ENCODE data around the gene TENM4.
A peak's percentile ranks its signal among the peaks of the same experiment; 100 is the strongest.

Gene TENM4

DNA sequence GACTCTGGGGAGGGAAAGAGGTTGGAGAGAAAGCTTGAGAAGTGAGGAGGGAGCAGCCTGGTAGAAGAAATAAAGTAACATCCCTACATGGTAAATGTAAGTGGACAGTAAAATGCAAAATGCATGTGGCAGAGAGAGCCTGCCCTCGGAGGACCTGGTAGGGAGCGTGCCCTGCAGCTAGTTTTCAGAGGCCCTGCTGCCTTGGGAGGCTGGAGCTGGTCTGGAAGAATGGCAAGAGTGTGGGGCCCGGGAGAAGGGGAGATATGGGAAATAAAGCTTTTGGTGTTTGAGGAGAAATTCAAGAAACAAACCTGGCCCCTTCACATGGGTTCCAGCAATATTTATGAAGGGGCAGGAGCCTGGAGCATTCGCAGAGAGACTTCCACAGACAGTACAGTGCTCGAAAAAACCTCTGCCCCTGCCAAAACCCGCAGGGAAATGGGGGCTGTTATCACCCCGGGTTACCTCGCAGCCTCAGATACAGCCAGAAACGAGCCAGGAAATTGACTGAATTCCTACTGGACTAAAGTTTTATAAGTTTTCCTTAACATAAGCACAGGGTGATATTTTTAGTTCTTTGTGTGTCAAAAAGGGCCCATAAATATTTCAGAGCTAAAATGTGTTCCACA is 363.0 kb downstream of the TENM4 start:
- no peak for DNase-seq

GRCh38 chr11:79076526-79077115 is 364.2 kb downstream of the TENM4 start:
- peak in 1 of 5 donors; percentile 6 for DNase-seq

GRCh38 chr11:79074547-79074946 is 366.3 kb downstream of the TENM4 start:
- no peak for DNase-seq

- no peak for DNase-seq
Measured at GRCh38 chr11:79071190-79071589, 369.6 kb downstream of the TENM4 start.

GRCh38 chr11:79070518-79070917 is 370.3 kb downstream of the TENM4 start:
- no peak for DNase-seq

DNA sequence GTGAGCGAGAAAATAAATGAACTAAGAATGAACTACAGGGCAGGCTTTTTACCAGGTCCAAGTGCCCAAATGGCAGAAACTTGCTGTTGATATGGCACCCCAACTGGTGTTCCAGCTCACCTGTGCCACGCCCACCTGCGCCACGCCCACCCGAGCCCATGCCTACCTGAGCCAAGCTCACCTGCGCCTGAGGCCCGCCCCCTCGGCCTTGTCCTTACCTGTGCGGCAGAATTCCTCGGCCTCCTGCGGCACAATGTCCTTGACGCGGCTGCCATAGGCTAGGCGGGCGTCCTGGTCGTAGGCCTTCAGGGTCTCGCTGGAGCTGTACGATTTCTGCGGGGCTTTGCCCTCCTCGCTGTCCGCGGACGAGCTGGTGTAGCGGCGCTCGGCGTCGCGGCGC is 371.3 kb downstream of the TENM4 start:
- no peak for DNase-seq

DNA sequence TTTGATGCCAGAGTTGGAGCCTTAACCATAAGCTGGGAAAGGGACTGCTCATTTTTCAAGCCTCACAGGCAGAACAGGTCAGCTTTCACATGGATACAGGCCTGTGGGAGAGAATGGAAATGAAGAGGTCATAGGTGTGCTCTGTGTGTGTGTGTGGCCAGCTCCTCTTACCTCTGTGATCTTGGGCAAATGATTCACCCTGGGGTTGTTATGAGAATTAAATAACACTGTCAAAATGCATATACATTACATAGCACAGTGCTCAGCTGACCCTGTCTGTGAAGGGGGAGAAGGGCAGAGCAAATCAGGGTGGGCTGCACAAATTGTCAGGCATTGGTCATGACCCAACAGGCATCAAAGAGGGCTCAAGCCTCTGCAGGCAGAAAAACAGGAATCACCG is 372.5 kb downstream of the TENM4 start:
- DNase-seq = no peak

DNA sequence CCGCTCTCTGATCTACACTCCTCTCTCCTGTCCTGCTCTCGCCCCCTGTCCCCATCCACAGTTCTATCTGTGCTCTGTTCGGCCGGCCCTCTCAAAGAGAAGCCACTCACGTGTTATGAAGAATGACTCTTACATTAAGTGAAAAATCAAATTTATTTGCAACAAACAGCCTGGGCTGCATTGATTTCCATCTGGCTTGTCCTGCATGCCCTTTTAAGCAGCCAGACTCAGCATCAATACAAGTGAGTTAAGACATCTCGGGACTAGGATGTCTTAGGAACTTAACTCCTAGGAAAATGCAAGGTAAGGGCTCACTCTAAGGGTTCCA is 373.5 kb downstream of the TENM4 start:
- no peak for DNase-seq

DNA sequence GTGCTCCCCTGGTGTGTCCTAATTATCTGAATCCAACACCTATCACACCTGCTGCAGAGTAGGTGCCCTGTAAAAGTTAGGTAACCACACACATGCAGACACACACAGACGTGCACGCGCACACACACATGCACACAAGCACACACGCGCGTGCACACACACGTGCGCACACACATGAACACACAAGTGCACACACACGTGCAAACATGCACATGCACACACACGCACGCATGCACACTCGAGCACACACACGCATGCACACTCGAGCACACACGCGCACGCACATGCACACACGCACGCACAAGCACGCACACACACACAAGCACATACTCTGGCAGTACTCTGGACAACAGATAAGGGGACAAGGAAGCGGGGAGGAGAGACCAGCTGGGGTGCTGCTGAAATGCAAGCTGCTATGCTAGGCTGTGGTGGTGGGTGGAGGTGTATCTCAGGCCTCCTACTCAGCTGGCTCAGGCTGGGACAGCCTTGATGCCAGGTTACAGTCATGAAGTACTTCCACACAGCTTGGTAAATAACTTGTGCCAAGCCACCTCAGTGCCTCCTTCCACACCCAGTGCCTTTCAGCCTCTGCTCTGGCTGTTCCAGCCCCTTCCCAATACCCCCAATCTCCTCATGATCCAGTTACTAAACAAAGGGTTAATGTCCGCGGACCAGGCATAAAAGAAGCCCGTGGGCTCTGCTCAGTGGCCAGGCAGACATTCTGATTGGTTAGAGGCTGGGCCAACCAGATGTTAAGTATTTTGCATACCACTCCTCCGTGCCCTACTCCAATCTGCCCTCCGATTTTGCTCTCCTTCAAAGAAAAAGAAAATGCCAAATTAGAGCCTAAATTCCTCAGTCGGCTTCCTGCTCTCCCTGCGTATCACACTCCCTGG is 374.1 kb downstream of the TENM4 start:
- no peak for DNase-seq

GRCh38 chr11:79062814-79063762 is 377.7 kb downstream of the TENM4 start:
- DNase-seq = no peak

- DNase-seq = no peak
Measured at GRCh38 chr11:79060081-79060953, 380.5 kb downstream of the TENM4 start.

GRCh38 chr11:79059141-79059540 is 381.7 kb downstream of the TENM4 start:
- no peak for DNase-seq

- no peak for DNase-seq
Measured at GRCh38 chr11:79055856-79056631, 384.8 kb downstream of the TENM4 start.

DNA sequence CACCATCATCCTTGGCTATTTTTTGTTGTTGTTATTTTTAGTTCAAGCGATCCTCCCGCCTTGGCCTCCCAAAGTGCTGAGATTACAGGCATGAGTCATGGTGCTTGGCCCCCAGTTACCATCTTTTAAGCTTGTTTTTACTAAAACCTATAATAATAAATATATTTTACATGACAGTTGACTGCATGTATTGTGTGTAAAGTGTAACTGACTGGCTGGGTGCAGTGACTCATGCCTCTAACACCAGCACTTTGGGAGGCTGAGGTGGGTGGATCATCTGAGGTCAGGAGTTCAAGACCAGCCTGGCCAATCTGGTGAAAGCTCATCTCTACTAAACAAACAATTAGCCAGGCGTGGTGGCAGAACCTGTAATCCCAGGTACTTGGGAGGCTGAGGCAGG is 386.2 kb downstream of the TENM4 start:
- DNase-seq = no peak

DNA sequence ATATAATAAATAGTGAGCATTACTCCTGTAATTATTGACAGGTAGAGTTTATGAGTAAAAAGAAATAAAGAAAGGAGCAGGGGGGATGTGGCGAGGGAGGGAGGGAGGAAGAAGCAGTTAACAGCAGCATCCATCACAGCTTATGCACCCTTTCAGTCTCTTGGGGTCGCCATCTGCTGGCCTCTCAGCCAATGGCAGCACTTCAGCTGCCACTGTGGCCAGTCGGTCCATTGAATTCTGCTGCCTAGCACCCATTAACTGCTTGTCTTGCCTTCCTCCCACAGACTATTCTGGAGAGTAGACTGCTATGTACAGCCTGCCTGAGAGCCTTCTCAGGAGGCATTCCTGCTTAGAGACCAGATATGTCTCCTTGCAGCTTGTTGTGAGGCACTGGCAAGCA is 388.3 kb downstream of the TENM4 start:
- DNase-seq = no peak

DNA sequence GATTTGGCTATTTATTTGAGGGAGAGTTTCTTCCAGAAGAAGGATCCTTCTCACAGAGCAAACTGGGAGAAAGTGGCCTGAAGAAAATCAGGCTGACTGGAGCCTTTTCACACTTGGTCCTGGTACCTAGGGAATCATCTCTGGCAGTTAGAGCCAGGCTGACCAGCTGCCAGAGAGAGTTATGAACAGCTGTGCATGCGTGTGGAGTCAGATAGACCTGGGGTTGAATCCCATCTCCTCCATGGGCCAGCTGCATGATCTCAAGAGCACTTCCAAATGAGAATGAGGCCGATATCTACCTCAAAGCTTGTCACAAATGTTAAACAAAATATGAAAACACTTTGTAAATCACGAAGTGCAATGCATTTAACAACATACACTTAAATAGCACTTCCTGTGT is 390.0 kb downstream of the TENM4 start:
- no peak for DNase-seq

DNA sequence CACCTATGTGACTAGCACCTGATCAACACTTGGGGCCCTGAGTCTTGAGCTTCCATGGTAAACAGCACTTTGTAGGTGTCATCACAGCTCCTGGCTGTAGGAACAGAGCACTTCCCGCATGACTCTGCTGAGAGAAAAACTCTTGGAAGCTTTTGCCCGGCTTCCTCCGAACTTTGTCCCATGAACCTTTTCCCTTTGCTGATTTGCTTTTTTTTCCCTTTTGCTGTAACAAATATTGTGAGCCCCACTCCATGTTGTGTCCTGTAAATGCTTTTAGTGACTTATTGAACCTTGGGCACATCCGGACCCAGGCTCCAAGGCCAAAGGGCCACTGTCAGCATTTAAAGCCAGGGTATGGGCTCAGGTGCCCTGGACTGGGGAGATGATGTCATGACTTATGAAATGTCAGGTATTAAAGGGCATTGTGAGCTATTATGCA is 391.1 kb downstream of the TENM4 start:
- no peak for DNase-seq

- no peak for DNase-seq
Measured at GRCh38 chr11:79047980-79048379, 392.9 kb downstream of the TENM4 start.

- DNase-seq = no peak
Measured at GRCh38 chr11:79047321-79047720, 393.5 kb downstream of the TENM4 start.

DNA sequence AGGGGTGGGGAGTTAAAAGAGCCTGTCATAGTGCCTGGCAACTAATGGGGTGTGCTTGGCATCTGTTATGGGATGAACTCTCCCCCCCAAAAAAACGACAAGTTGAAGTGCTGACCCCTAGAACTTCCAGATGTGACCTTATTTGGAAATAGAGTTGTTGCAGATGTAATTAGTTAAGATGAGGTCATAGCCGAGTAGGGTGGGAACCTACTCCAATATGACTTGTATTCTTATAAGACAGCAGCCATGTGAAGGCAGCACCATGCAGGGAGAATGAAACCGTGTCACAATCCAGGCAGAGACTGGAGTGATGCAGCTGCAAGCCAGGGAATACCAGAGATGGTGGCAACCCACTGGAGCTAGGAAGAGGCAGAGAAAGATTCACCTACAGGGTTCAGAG is 394.5 kb downstream of the TENM4 start:
- no peak for DNase-seq

GRCh38 chr11:79045800-79046304 is 395.0 kb downstream of the TENM4 start:
- DNase-seq = no peak

Measured in T-helper 1 cell (primary cell).